ENCODE measurements around the gene RAD51D.

RAD51D gene

DNA sequence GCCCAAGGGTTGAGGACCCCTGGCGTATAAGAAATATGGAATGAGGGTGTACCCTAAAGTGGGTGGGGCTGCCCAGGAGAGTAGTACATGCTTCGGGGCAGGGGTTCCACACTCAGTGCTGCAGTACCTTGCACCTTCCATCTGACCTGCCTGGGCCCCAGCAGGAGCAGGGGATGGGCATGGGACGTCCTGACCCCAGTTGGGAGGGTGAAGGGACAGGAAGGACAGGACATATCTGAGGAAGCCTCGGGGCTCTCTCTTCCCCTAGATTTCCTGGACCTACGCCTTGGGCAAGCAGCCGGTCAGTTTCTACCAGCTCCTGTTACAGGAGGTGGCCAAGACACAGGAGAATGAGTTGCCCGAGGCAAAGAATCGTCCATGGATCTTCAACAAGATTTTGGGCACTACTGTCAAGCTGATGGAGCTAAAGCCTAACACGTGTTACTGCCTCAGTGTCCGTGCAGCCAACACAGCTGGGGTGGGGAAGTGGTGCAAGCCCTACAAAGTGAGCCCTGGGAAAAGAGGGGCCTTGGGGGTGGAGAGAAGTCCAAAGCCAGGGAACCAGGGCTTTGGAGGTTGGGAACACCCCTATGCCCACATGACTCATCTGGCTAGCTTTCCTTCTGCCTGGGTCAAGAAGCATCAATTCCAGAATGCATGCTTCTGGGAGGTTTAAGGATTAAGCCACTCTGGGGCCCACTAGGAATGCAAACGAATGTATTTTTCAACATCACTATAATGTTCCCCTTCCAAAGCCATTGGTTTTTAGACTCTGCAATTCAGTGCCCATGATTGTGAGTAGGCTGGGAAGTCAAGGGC, 9.7 kb upstream of the RAD51D start:
- TF ChIP-seq GATA3 (IDR thresholded peaks at IDR 0.05; ENCODE audit: low read depth, low read length) = no peak
- no peak for TF ChIP-seq GATA2 (IDR thresholded peaks at IDR 0.05; ENCODE audit: low read depth, low read length)

GRCh38 chr17:35127751-35128514, 8.3 kb upstream of the RAD51D start:
- TF ChIP-seq GATA3 (IDR thresholded peaks at IDR 0.05; ENCODE audit: low read depth, low read length) = no peak
- TF ChIP-seq GATA2 (IDR thresholded peaks at IDR 0.05; ENCODE audit: low read depth, low read length) = no peak

- no peak for TF ChIP-seq GATA2 (IDR thresholded peaks at IDR 0.05; ENCODE audit: low read depth, low read length)
- no peak for TF ChIP-seq GATA3 (IDR thresholded peaks at IDR 0.05; ENCODE audit: low read depth, low read length)
Observed at GRCh38 chr17:35121315-35121714, 1.7 kb upstream of the RAD51D start, which contains the start of gene FNDC8. Gene FNDC8 (plus strand): TSS chr17:35121615. CDS start chr17:35121694, 79 bp downstream.

DNA sequence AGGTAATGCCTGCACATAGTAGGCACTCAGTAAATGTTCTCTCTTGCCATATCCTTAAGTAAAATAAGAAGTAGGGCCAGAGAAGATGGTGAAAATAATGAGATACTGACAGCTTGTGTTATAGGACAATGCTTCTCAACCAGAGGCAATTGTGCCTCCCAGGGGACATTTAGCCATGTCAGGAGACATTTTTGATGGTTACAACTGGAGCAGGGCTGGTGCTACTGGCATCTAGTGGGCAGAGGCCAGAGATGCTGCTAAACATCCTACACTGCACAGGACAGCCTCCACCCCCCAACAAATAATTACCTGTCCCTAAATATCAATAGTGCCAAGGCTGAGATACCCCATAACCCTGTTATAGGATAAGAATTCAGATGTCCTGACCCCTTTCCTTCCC, 1.7 kb downstream of the RAD51D start:
- TF ChIP-seq GATA3 (IDR thresholded peaks at IDR 0.05; ENCODE audit: low read depth, low read length) (no peak), GATA2 (IDR thresholded peaks at IDR 0.05; ENCODE audit: low read depth, low read length) (no peak)

DNA sequence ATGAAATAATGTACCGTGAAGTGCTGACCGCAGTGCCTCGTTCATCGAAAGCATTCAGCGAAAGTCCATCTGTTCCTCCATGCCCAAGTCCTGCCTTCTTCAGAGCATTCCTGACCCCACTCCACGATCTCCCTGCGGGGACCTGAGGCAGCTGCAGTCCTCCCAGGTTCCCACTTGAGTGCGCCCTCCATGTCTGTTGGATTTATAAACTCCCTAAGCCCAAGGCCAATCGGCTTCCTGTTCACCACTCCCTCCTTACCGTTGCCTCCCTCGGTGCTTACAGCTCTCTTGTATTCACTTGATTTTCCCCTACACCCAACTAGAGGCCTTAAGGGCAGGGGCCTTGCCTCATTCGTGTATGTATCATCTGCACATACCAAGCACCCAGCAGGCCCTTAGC, 2.8 kb downstream of the RAD51D start:
- no peak for TF ChIP-seq GATA2 (IDR thresholded peaks at IDR 0.05; ENCODE audit: low read depth, low read length)
- TF ChIP-seq GATA3 (IDR thresholded peaks at IDR 0.05; ENCODE audit: low read depth, low read length) = no peak

GRCh38 chr17:35104844-35105450, 14.7 kb downstream of the RAD51D start:
- no peak for TF ChIP-seq GATA3 (IDR thresholded peaks at IDR 0.05; ENCODE audit: low read depth, low read length)
- no peak for TF ChIP-seq GATA2 (IDR thresholded peaks at IDR 0.05; ENCODE audit: low read depth, low read length)

DNA sequence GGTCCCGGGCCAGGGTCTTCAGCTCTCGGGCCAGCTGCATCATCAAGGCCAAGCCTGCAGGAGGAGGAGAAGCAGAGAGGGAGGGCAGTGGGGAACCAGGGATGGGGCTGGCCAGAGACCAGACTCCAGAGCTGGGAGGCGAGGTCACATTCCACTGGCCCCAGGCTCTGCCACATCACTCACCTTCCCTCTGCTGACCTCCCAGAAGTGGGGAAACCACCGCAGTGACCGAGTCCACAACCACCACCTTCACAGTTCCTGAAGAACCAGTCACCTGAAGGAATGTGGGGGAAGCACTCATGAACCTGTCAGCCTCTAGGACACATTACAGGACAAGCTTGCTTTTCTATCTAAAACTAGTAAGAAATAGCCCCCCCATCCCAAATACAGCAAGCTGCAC, 16.4 kb downstream of the RAD51D start:
- TF ChIP-seq GATA3 (IDR thresholded peaks at IDR 0.05; ENCODE audit: low read depth, low read length) (no peak), GATA2 (IDR thresholded peaks at IDR 0.05; ENCODE audit: low read depth, low read length) (no peak)

- TF ChIP-seq GATA3 (IDR thresholded peaks at IDR 0.05; ENCODE audit: low read depth, low read length) = no peak
- no peak for TF ChIP-seq GATA2 (IDR thresholded peaks at IDR 0.05; ENCODE audit: low read depth, low read length)
Observed at GRCh38 chr17:35101725-35102124, 17.9 kb downstream of the RAD51D start.

DNA sequence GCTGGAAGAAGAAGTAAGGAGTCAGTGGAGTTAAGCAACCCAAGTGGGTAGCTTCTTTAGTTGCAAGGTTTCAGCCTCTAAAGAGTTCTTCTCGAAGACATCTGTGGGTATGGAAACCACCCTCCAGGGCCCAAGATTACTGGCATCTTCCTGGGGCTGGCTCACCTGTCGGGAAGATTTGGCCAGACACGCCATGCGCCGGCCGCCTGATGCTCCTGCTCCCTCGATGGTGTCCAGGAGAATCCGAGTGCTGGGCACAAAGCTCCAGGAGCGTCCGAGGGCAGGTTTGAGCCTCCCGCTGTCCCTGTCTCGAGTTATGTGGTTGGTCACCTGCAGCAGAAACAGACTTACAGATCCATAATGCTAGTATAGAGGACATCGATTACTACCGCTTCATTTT, 18.6 kb downstream of the RAD51D start:
- no peak for TF ChIP-seq GATA3 (IDR thresholded peaks at IDR 0.05; ENCODE audit: low read depth, low read length)
- TF ChIP-seq GATA2 (IDR thresholded peaks at IDR 0.05; ENCODE audit: low read depth, low read length) = no peak

DNA sequence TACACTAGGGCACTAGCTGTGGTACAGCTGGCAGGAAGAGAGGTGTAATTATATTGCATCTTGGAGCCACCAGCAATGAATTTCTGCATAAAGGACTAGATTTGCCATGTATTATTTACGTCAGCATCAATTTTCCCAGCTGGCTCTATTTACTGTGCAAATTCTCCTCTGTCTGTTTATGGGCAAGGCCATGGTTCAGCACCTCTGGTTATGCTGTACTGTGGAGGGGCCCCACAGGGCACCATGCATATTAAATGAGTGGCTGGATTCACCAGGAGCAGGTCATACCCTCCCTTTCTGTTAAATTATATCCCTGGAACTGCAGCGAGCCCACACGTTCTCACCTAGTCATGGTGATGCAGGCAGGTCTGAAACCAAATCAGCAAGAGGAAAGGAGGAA, 19.8 kb downstream of the RAD51D start:
- no peak for TF ChIP-seq GATA3 (IDR thresholded peaks at IDR 0.05; ENCODE audit: low read depth, low read length)
- TF ChIP-seq GATA2 (IDR thresholded peaks at IDR 0.05; ENCODE audit: low read depth, low read length) = no peak

GRCh38 chr17:35097776-35098175, 21.9 kb downstream of the RAD51D start:
- TF ChIP-seq GATA3 (IDR thresholded peaks at IDR 0.05; ENCODE audit: low read depth, low read length) (no peak), GATA2 (IDR thresholded peaks at IDR 0.05; ENCODE audit: low read depth, low read length) (no peak)

GRCh38 chr17:35095741-35096140, 23.9 kb downstream of the RAD51D start:
- TF ChIP-seq GATA2 (IDR thresholded peaks at IDR 0.05; ENCODE audit: low read depth, low read length) = no peak
- no peak for TF ChIP-seq GATA3 (IDR thresholded peaks at IDR 0.05; ENCODE audit: low read depth, low read length)

GRCh38 chr17:35094902-35095301, 24.8 kb downstream of the RAD51D start:
- TF ChIP-seq GATA3 (IDR thresholded peaks at IDR 0.05; ENCODE audit: low read depth, low read length) (no peak), GATA2 (IDR thresholded peaks at IDR 0.05; ENCODE audit: low read depth, low read length) (no peak)

DNA sequence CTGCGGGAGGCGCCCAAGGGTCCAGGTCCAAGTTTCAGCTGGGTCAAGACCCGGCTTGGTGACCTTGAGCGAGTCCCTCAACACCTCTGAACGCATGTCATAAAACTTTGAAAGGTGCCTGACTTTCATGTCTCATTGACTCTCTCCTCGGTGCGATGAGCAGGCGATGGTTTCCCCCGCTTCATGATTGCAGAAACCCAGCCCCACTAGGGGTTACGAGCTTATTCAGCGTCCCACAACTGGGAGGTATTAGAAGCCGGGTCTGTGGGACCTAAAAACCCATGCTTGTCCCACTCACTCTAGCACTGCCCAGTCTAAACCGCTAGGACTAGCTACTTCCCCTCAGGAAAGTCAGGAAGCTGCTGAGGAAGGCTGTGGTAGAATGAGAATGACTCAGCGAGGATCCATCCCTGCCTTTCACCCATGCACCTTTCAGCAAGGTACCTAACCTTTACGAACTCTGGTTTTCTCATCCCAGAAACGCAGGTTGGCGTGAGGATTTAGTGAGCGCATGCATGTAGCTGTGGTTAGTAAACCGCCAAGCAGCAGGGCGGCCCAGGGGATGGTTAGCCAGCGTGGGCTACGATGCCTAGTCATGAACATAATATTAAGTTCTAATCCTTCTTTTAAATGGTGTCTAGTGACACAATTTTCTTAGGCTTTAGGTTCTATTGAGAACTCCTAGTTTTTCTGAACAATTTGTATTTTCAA, 29.9 kb downstream of the RAD51D start:
- TF ChIP-seq GATA3 (IDR thresholded peaks at IDR 0.05; ENCODE audit: low read depth, low read length) (no peak), GATA2 (IDR thresholded peaks at IDR 0.05; ENCODE audit: low read depth, low read length) (no peak)
